ENCODE data around the gene C11orf58.

The C11orf58 gene

GRCh38 chr11:16794047-16794818, 55.8 kb downstream of the C11orf58 start:
- Mint-ChIP-seq H3K4me3 (no peak overlapping the region), H3K4me1 (peaks cover 6% of the 10 kb centered on the region), H3K27ac (no peak overlapping the region), H3K9me3 (no peaks in the 10 kb centered on the region), H3K27me3 (ENCODE audit: low read depth) (peaks cover 4% of the 10 kb centered on the region), H3K36me3 (ENCODE audit: low read depth) (peaks cover 3% of the 10 kb centered on the region)
- no peak for TF ChIP-seq CTCF (IDR thresholded peaks at IDR 0.05; ENCODE audit: unreplicated experiment in 3 of 3)

GRCh38 chr11:16795146-16795545, 56.7 kb downstream of the C11orf58 start:
- Mint-ChIP-seq H3K27ac (no peak overlapping the region), H3K27me3 (ENCODE audit: low read depth) (peaks cover 4% of the 10 kb centered on the region), H3K4me3 (no peak overlapping the region), H3K9me3 (no peaks in the 10 kb centered on the region), H3K4me1 (peaks cover 6% of the 10 kb centered on the region), H3K36me3 (ENCODE audit: low read depth) (peaks cover 3% of the 10 kb centered on the region)
- no peak for TF ChIP-seq CTCF (IDR thresholded peaks at IDR 0.05; ENCODE audit: unreplicated experiment in 3 of 3)

- peaks cover 3% of the 10 kb centered on the region for H3K36me3 Mint-ChIP-seq (ENCODE audit: low read depth)
- no peak overlapping the region for H3K4me3 Mint-ChIP-seq
- TF ChIP-seq CTCF (IDR thresholded peaks at IDR 0.05; ENCODE audit: unreplicated experiment in 3 of 3): no peak
- H3K4me1 Mint-ChIP-seq: peaks cover 6% of the 10 kb centered on the region
- peaks cover 3% of the 10 kb centered on the region for H3K27me3 Mint-ChIP-seq (ENCODE audit: low read depth)
- H3K9me3 Mint-ChIP-seq: no peaks in the 10 kb centered on the region
- H3K27ac Mint-ChIP-seq: no peak overlapping the region
These were observed 57.9 kb downstream of the C11orf58 start for GRCh38 chr11:16796311-16796710.

GRCh38 chr11:16797776-16798175, 59.3 kb downstream of the C11orf58 start:
- Mint-ChIP-seq H3K4me1 (no peaks in the 10 kb centered on the region), H3K9me3 (no peaks in the 10 kb centered on the region), H3K27me3 (ENCODE audit: low read depth) (no peaks in the 10 kb centered on the region), H3K27ac (no peak overlapping the region), H3K4me3 (no peak overlapping the region), H3K36me3 (ENCODE audit: low read depth) (peaks cover 3% of the 10 kb centered on the region)
- TF ChIP-seq CTCF (IDR thresholded peaks at IDR 0.05; ENCODE audit: unreplicated experiment in 3 of 3): no peak

GRCh38 chr11:16799221-16799620, 60.8 kb downstream of the C11orf58 start:
- Mint-ChIP-seq H3K9me3 (no peaks in the 10 kb centered on the region), H3K4me1 (peaks cover 4% of the 10 kb centered on the region), H3K27me3 (ENCODE audit: low read depth) (no peaks in the 10 kb centered on the region), H3K36me3 (ENCODE audit: low read depth) (peaks cover 3% of the 10 kb centered on the region), H3K27ac (no peak overlapping the region), H3K4me3 (no peak overlapping the region)
- no peak for TF ChIP-seq CTCF (IDR thresholded peaks at IDR 0.05; ENCODE audit: unreplicated experiment in 3 of 3)

- Mint-ChIP-seq H3K4me3 (no peak overlapping the region), H3K27me3 (ENCODE audit: low read depth) (no peaks in the 10 kb centered on the region), H3K4me1 (peaks cover 10% of the 10 kb centered on the region), H3K27ac (no peak overlapping the region), H3K36me3 (ENCODE audit: low read depth) (peaks cover 2% of the 10 kb centered on the region), H3K9me3 (no peaks in the 10 kb centered on the region)
- no peak for TF ChIP-seq CTCF (IDR thresholded peaks at IDR 0.05; ENCODE audit: unreplicated experiment in 3 of 3)
These were observed 61.4 kb downstream of the C11orf58 start for GRCh38 chr11:16799890-16800289.
